IPS-NIHi7 (cell line): Measurements from ENCODE around the gene RPS15.

Source experiments
- DNase-seq: peaks from one replicate; pipeline ENCODE4 v3.0.0; 2012; ENCODE audit warnings: mixed read lengths; ENCODE audit errors: extremely low spot score

The RPS15 gene

GRCh38 chr19:1402411-1403070 is 35.7 kb upstream of the RPS15 start:
- DNase-seq = no peak

- peak; percentile 96 for DNase-seq
Observed at GRCh38 chr19:1406774-1407527, 31.2 kb upstream of the RPS15 start.

GRCh38 chr19:1407528-1408299 is 30.5 kb upstream of the RPS15 start, which contains the start of gene DAZAP1:
Gene DAZAP1 (plus strand): TSS chr19:1407586. CDS start chr19:1407774, 188 bp downstream.
- DNase-seq = no peak

- DNase-seq = no peak
Observed at GRCh38 chr19:1408300-1409203, 29.6 kb upstream of the RPS15 start.

- no peak for DNase-seq
Observed at GRCh38 chr19:1409204-1410005, 28.8 kb upstream of the RPS15 start.

- DNase-seq = no peak
Observed at GRCh38 chr19:1410136-1410786, 27.9 kb upstream of the RPS15 start.

- DNase-seq = no peak
Observed at GRCh38 chr19:1410789-1411188, 27.4 kb upstream of the RPS15 start.

- DNase-seq = no peak
Observed at GRCh38 chr19:1411255-1412191, 26.7 kb upstream of the RPS15 start.

- DNase-seq = no peak
Observed at GRCh38 chr19:1412323-1412923, 25.8 kb upstream of the RPS15 start.

- DNase-seq = no peak
Observed at GRCh38 chr19:1412995-1413800, 25.0 kb upstream of the RPS15 start.

- no peak for DNase-seq
Observed at GRCh38 chr19:1416014-1416841, 22.0 kb upstream of the RPS15 start.

- no peak for DNase-seq
Observed at GRCh38 chr19:1417145-1417544, 21.1 kb upstream of the RPS15 start.

- no peak for DNase-seq
Observed at GRCh38 chr19:1417681-1418495, 20.3 kb upstream of the RPS15 start.

GRCh38 chr19:1418496-1418775 is 19.8 kb upstream of the RPS15 start:
- no peak for DNase-seq

GRCh38 chr19:1418951-1419738 is 19.1 kb upstream of the RPS15 start:
- no peak for DNase-seq
